PFSK-1 (cell line): Measurements from ENCODE around the gene HECTD2.

ENCODE experiments used
- POLR2AphosphoS5 ChIP-seq: IDR thresholded peaks from 2 replicates; pipeline ENCODE4 v1.6.1; 2012; ENCODE audit warnings: low read depth, mild to moderate bottlenecking, control low read depth, low read length, moderate library complexity
- SIN3A ChIP-seq: IDR thresholded peaks from 2 replicates; pipeline ENCODE4 v1.6.1; 2012; ENCODE audit warnings: mild to moderate bottlenecking, low read length, moderate library complexity, borderline replicate concordance; ENCODE audit not compliant: insufficient read depth
- TAF1 ChIP-seq: IDR thresholded peaks from 2 replicates; pipeline ENCODE4 v1.6.1; 2012; ENCODE audit warnings: low read length, control low read depth, borderline replicate concordance; ENCODE audit not compliant: insufficient read depth
- TF ChIP-seq, protein P1 (sequence below), 2 experiments: IDR thresholded peaks; 2 replicates each; pipeline versions ENCODE4 v1.6.1 to v1.8.0; 2011 to 2012; ENCODE audit warnings: low read depth in 2 of 2, low read length in 2 of 2, control low read depth in 1 of 2, inconsistent platforms in 1 of 2, mild to moderate bottlenecking in 1 of 2, moderate library complexity in 1 of 2; ENCODE audit not compliant: insufficient read depth in 1 of 2

GRCh38 chr10:91528080-91528479 lies 117.9 kb downstream of the HECTD2 start:
- TF ChIP-seq POLR2AphosphoS5 (no peak), TAF1 (no peak), SIN3A (no peak)
- TF ChIP-seq, protein P1, sequence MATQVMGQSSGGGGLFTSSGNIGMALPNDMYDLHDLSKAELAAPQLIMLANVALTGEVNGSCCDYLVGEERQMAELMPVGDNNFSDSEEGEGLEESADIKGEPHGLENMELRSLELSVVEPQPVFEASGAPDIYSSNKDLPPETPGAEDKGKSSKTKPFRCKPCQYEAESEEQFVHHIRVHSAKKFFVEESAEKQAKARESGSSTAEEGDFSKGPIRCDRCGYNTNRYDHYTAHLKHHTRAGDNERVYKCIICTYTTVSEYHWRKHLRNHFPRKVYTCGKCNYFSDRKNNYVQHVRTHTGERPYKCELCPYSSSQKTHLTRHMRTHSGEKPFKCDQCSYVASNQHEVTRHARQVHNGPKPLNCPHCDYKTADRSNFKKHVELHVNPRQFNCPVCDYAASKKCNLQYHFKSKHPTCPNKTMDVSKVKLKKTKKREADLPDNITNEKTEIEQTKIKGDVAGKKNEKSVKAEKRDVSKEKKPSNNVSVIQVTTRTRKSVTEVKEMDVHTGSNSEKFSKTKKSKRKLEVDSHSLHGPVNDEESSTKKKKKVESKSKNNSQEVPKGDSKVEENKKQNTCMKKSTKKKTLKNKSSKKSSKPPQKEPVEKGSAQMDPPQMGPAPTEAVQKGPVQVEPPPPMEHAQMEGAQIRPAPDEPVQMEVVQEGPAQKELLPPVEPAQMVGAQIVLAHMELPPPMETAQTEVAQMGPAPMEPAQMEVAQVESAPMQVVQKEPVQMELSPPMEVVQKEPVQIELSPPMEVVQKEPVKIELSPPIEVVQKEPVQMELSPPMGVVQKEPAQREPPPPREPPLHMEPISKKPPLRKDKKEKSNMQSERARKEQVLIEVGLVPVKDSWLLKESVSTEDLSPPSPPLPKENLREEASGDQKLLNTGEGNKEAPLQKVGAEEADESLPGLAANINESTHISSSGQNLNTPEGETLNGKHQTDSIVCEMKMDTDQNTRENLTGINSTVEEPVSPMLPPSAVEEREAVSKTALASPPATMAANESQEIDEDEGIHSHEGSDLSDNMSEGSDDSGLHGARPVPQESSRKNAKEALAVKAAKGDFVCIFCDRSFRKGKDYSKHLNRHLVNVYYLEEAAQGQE (IDR thresholded peaks at IDR 0.05; ENCODE audit: insufficient read depth in 1 of 2, low read depth in 2 of 2, low read length in 2 of 2): no peak
